IgD-negative memory B cell (primary cell): ENCODE results near the gene VCX3B. TPM values are rescaled to one million over a fixed set of nuclear protein-coding genes. Genes with fewer than 3 reads are reported as not detected.
"Not testable (repeated sequence)": the region's sequence is repeated elsewhere in the genome, so short reads cannot be mapped to it uniquely, and the experiment has no call there.

Experiments
- H3K27ac Mint-ChIP-seq, 3 donors: one replicate each; pipeline ENCODE4 v1.8.0; 2020 to 2022; ENCODE audit warnings: mild to moderate bottlenecking in 3 of 3, mixed read lengths in 3 of 3, moderate library complexity in 1 of 3
- H3K27me3 Mint-ChIP-seq: one replicate; pipeline ENCODE4 v1.8.0; 2021; ENCODE audit warnings: mixed read lengths
- H3K36me3 Mint-ChIP-seq: one replicate; pipeline ENCODE4 v1.8.0; 2020; ENCODE audit warnings: mild to moderate bottlenecking, mixed read lengths
- H3K4me1 Mint-ChIP-seq, 3 donors: one replicate each; pipeline ENCODE4 v1.8.0; 2020 to 2022; ENCODE audit warnings: mixed read lengths in 3 of 3, mild to moderate bottlenecking in 1 of 3
- H3K4me3 Mint-ChIP-seq, 4 donors: one replicate each; pipeline ENCODE4 v1.8.0; 2020 to 2022; ENCODE audit warnings: mild to moderate bottlenecking in 4 of 4, mixed read lengths in 4 of 4, moderate library complexity in 3 of 4
- H3K9me3 Mint-ChIP-seq, 3 donors: one replicate each; pipeline ENCODE4 v1.8.0; 2020 to 2021; ENCODE audit warnings: mixed read lengths in 3 of 3, mild to moderate bottlenecking in 1 of 3
- polyA plus RNA-seq: library from polyadenylated mRNA; unstranded; fragments of 300-500 nt; fragmentation: Illumina TruSeq; gene quantifications from one replicate; pipeline ENCODE4 v1.2.3, GENCODE V29; 2021

The VCX3B gene
- not detected for polyA plus RNA-seq

- peaks cover under 1 to 12% (median 4%) of the 10 kb centered on the region in 3 donors for H3K9me3 Mint-ChIP-seq
- H3K4me3 Mint-ChIP-seq, H3K36me3 Mint-ChIP-seq, H3K4me1 Mint-ChIP-seq, H3K27me3 Mint-ChIP-seq, H3K27ac Mint-ChIP-seq: not testable (repeated sequence)
Observed at GRCh38 chrX:8464530-8464929, at the start of gene VCX3B. Gene VCX3B (plus strand): TSS chrX:8464830. CDS start chrX:8465451, 621 bp downstream.

DNA sequence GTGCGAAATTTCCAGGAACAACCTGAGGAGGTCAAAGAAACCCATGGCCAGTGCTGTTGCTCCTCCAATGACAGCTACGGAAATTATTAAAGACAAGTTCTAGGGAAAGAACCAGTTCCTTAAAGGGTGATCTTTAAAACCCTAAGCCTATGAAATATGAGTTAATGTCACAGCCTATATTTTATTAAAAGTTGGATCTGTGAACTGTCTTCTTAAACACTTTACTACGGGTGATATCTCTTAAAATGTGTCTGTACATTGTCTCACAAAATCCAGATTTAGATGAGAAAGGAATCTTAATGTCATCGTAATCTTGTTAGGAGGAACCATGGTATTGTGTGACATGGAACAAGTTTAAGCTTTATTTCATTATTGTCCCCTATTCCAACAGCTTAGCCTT, 46.3 kb upstream of the VCX3B start:
- H3K36me3 Mint-ChIP-seq, result no peaks in the 10 kb centered on the region
- no peaks in the 10 kb centered on the region for H3K27me3 Mint-ChIP-seq
- H3K27ac Mint-ChIP-seq, result no peak overlapping the region
- no peak overlapping the region for H3K4me3 Mint-ChIP-seq
- H3K9me3 Mint-ChIP-seq, result peaks cover 7 to 8% (median 7%) of the 10 kb centered on the region in 3 donors
- H3K4me1 Mint-ChIP-seq, result no peaks in the 10 kb centered on the region

DNA sequence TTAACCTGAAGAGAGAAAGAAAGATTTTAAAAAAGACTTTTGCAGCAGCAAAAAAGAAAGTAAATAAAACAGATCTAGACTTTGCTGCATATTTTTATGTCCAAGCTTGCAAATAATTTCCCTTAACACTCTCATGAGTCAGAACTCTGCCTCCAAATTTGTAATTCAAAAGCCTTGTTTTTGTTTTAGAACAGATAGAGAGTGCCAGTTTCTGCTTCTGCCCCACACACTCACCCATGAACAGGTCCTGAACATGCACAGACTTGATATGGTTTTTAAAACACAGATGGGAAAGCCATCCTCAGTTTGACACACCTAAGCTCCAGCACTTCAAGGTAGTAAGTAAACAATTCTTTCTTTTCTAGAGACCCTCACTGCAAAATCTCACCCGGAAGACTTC, 39.7 kb upstream of the VCX3B start:
- Mint-ChIP-seq H3K9me3 (peaks cover 6% of the 10 kb centered on the region in 3 donors), H3K27me3 (no peaks in the 10 kb centered on the region), H3K4me1 (no peaks in the 10 kb centered on the region)

GRCh38 chrX:8429692-8430249, 34.9 kb upstream of the VCX3B start:
- Mint-ChIP-seq H3K27ac (no peak overlapping the region), H3K9me3 (peaks cover 0 to 8% (median 2%) of the 10 kb centered on the region in 3 donors), H3K27me3 (no peaks in the 10 kb centered on the region), H3K4me3 (no peak overlapping the region), H3K4me1 (no peaks in the 10 kb centered on the region), H3K36me3 (no peaks in the 10 kb centered on the region)

More for the DNA sequence above, 39.7 kb upstream of the VCX3B start:
- no peak overlapping the region for H3K27ac Mint-ChIP-seq
- H3K36me3 Mint-ChIP-seq, result no peaks in the 10 kb centered on the region
- H3K4me3 Mint-ChIP-seq, result no peak overlapping the region

DNA sequence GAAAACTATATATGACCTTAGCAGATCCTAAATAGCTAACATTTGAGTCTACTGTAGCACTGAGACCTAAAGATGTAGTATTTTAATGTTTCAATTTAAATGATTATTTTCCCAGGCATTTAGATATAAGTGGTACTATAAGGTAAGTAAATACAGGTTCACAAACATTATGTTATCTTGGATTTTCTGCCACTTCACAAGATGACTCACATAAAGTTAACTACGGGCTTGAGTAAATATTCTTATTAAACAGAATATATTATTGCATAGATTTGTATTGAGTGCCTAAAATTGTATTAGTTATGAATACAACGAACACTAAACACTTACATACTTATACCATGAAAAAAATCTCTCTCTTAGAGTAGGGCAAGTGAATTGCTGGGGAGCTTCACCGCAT, 34.2 kb upstream of the VCX3B start:
- no peaks in the 10 kb centered on the region for H3K27me3 Mint-ChIP-seq
- no peak overlapping the region for H3K4me3 Mint-ChIP-seq
- no peaks in the 10 kb centered on the region for H3K36me3 Mint-ChIP-seq
- H3K27ac Mint-ChIP-seq, result no peak overlapping the region
- H3K4me1 Mint-ChIP-seq, result no peaks in the 10 kb centered on the region
- H3K9me3 Mint-ChIP-seq, result peaks cover 0 to 8% (median 2%) of the 10 kb centered on the region in 3 donors

GRCh38 chrX:8432396-8432795, 32.2 kb upstream of the VCX3B start:
- Mint-ChIP-seq H3K4me1 (no peaks in the 10 kb centered on the region), H3K27me3 (no peaks in the 10 kb centered on the region), H3K4me3 (no peak overlapping the region), H3K9me3 (peaks cover 0 to 8% (median 2%) of the 10 kb centered on the region in 3 donors), H3K36me3 (no peaks in the 10 kb centered on the region), H3K27ac (no peak overlapping the region)

DNA sequence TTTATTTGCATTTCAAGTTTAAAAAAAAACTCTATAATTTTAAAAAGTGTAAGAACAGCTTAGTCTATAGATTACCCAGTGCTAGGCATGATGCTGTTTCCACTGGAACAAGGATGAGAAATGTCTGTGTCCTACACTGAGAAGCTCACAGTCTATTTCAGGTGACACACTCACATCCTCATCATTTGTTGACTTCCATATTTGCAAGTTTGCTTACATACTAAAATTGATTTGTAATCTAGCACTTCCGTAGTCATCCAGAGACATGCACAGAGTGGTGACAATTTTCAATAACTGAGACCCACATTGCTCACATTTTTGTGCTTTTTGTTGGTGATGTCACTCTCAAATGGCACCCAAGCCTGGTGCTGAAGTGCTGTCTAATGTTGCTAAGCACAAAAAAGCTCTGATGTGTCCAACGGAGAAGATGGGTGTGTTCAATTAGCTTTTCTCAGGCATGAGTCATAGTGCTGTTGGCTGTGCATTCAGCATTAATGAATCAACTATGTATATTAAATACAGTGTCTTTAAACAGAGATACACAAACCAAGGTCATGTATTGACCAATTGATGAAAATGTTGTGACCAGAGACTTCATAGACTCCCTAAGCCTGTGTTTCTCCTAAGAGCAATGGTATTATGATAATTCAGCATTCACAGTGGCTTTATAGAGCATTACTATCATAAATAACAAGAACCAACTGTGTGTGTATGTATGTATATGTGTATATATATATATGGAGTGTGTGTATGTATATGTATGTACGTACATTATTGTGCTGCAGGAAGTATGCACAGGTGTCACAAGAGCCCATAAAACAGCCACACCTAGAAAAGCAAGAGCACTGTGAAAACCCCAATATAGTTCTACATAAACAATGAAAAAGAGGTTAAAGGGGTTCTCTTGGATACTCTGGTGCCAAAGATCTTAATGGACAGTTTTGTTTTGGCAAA, 31.2 kb upstream of the VCX3B start:
- Mint-ChIP-seq H3K9me3 (peaks cover 0 to 6% (median 3%) of the 10 kb centered on the region in 3 donors), H3K27me3 (no peaks in the 10 kb centered on the region), H3K27ac (no peak overlapping the region), H3K36me3 (no peaks in the 10 kb centered on the region), H3K4me3 (no peak overlapping the region), H3K4me1 (no peaks in the 10 kb centered on the region)

DNA sequence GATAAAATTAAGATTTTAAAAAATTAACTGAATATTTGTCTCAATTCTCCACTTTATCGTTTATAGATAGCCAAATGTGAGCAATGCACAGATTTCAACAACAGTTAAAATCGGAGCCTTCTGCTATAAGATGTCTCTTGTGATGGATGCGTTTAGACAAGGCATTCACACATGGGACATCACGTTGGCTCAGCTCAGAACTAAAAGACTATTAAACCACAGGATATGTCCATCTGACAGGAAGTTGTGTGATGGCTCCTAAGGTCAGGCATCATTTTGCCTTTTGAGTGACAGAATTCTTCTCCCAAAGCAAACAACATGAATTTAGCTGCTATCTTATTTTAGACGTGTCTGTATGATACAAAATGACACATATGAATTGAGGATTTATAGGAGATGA, 17.3 kb upstream of the VCX3B start:
- Mint-ChIP-seq H3K4me3 (no peak overlapping the region), H3K36me3 (no peaks in the 10 kb centered on the region), H3K4me1 (no peaks in the 10 kb centered on the region), H3K27me3 (no peaks in the 10 kb centered on the region), H3K27ac (no peak overlapping the region), H3K9me3 (peaks cover 0 to 3% (median 0%) of the 10 kb centered on the region in 3 donors)

- not testable (repeated sequence) for H3K36me3 Mint-ChIP-seq, H3K27me3 Mint-ChIP-seq, H3K4me3 Mint-ChIP-seq, H3K4me1 Mint-ChIP-seq, H3K9me3 Mint-ChIP-seq, H3K27ac Mint-ChIP-seq
Observed at GRCh38 chrX:8452343-8452742, 12.3 kb upstream of the VCX3B start.

DNA sequence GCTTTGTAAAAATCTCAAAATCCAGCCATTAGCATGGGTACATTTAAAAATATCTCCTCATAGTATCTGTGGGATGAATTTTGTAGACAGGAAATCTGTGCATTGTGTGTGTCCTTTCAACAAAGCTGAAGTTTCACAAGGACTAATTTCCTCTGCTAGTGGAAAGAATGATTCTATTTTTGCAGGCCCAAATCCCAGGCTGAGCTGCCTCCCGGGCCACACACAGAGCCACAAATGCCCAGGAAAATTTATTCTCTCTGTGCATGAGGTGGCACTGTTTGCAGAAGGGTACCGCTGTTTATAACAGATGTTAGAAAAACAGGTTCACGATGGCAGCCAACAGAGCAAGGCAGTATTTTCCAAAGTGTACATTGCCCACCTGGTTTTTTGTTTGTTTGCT, 11.0 kb upstream of the VCX3B start:
- Mint-ChIP-seq H3K27me3 (no peaks in the 10 kb centered on the region), H3K27ac (no peak overlapping the region)

DNA sequence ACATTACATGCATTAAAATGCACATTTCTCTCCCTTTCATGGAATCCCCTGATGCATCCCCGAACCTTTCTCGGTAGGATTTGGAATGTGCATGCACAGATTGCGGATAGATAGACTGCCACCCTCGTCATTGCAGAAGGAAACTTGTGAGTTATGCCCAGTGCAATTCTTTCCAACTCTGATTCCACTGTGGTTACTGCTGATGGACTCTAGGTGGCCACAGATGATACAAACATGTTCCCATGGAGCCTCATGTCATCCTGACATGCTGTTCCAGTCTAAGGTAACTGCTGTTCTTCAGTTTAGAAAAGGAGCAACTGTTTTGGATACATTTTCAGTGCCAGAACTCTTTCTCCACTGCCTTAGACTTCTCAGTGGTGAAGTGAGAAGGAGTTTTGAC, 9.1 kb upstream of the VCX3B start:
- Mint-ChIP-seq H3K27me3 (no peaks in the 10 kb centered on the region), H3K4me1 (no peaks in the 10 kb centered on the region)

More for the DNA sequence above, 11.0 kb upstream of the VCX3B start:
- peaks cover 2% of the 10 kb centered on the region for H3K36me3 Mint-ChIP-seq
- H3K4me3 Mint-ChIP-seq, result no peak overlapping the region
- H3K9me3 Mint-ChIP-seq, result peaks cover 0 to 2% (median 0%) of the 10 kb centered on the region in 3 donors
- H3K4me1 Mint-ChIP-seq, result no peaks in the 10 kb centered on the region

DNA sequence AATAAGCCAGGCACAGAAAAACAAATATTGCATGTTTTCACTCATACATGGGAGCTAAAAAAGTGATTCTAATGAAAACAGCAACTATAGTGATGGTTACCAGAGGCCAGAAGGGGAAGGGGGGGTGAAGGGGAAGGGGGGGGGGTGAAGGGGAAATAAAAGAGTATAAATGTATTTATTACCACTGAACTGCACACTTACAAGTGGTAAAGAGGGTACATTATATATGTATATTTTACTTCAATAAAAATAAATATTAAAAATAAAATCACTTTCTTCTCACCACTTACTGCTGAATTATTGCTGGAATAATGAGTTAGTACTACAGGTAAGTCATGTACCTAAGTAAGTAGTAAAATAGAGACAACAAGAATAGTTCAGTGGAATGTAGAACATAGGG, 2.1 kb upstream of the VCX3B start:
- peaks cover 3 to 15% (median 4%) of the 10 kb centered on the region in 3 donors for H3K9me3 Mint-ChIP-seq
- H3K4me3 Mint-ChIP-seq, result no peak overlapping the region
- no peak overlapping the region for H3K27ac Mint-ChIP-seq
- no peaks in the 10 kb centered on the region for H3K4me1 Mint-ChIP-seq
- H3K27me3 Mint-ChIP-seq, result no peaks in the 10 kb centered on the region
- H3K36me3 Mint-ChIP-seq, result peaks cover 2% of the 10 kb centered on the region

More for the DNA sequence above, 9.1 kb upstream of the VCX3B start:
- Mint-ChIP-seq H3K9me3 (peaks cover 0 to 4% (median 3%) of the 10 kb centered on the region in 3 donors), H3K36me3 (peaks cover 2% of the 10 kb centered on the region), H3K4me3 (no peak overlapping the region), H3K27ac (no peak overlapping the region)

GRCh38 chrX:8484360-8484949, 19.8 kb downstream of the VCX3B start:
- Mint-ChIP-seq H3K27me3 (no peaks in the 10 kb centered on the region), H3K9me3 (peaks cover 0 to 6% (median 2%) of the 10 kb centered on the region in 3 donors), H3K36me3 (no peaks in the 10 kb centered on the region), H3K4me1 (no peaks in the 10 kb centered on the region), H3K27ac (no peak overlapping the region), H3K4me3 (no peak overlapping the region)

GRCh38 chrX:8495036-8495435, 30.4 kb downstream of the VCX3B start:
- not testable (repeated sequence) for H3K36me3 Mint-ChIP-seq, H3K4me1 Mint-ChIP-seq, H3K9me3 Mint-ChIP-seq, H3K27me3 Mint-ChIP-seq, H3K27ac Mint-ChIP-seq, H3K4me3 Mint-ChIP-seq

DNA sequence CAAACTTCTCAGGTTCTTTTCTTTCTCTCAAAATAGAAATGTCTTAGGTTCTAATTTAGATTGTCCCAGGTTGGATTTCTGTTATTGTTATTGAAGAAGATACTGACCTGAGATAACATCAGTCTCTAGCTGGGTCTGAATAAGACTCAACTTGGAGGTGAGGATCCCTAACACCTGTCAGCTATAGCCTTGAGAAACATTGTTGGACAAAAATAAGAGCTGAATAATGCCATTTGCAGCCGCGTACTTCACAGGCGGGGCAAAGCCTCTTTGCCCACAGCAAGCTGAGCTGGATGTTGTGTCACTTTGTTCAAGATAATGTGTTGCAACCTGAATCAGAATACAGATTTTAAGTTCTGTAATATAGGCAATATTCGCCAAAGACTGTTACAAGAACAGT, 35.6 kb downstream of the VCX3B start:
- no peak overlapping the region for H3K4me3 Mint-ChIP-seq
- H3K36me3 Mint-ChIP-seq, result peaks cover 1% of the 10 kb centered on the region
- H3K9me3 Mint-ChIP-seq, result peaks cover 0 to 2% (median 1%) of the 10 kb centered on the region in 3 donors
- no peak overlapping the region for H3K27ac Mint-ChIP-seq
- H3K4me1 Mint-ChIP-seq, result no peaks in the 10 kb centered on the region
- H3K27me3 Mint-ChIP-seq, result no peaks in the 10 kb centered on the region
